Measurements from ENCODE around the gene MAN1A1. TPM values are rescaled to one million over a fixed set of nuclear protein-coding genes. Genes with fewer than 3 reads are reported as not detected.

Gene MAN1A1
- total RNA-seq, 2 donors from 2014 or later, result 98.6 to 115 TPM

DNA sequence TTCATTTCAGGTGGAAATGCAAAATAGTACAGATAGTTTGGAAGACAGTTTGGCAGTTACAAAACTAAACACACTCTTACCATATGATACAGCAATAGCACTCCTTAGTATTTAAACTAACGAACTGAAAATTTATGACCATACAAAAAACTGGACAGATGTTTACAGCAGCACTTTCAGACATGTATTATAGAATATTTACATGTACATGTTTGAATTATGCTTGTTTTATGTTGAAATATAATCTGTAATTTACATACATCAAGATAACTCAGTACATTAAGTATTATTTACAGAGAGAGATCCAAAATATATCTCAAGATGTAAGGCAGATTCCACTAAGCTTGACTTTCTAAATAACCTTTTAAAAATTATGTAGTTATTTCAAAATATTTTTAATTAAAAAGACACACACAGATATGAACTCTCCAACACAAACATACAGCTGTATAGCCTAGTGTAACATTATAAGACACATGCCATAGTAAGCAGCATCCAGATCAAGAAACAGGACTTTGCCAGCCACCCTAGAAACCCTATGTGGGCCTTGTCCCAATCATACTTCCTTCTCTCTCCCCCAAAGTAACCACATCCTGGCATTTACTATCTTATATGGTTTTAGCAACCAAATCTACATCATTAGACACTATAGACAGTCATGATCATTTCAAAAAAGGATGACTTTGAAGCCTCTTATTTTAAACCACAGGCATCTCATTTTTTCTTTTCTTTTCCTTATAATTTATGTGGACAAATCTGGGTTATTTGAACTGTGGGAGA, 82.2 kb downstream of the MAN1A1 start:
- Histone ChIP-seq H3K27ac (no peak overlapping the region), H3K36me3 (no peaks in the 10 kb centered on the region), H3K4me1 (ENCODE audit: control insufficient read depth in 1 of 2, low read depth in 2 of 2) (no peaks in the 10 kb centered on the region), H3K4me3 (no peak overlapping the region), H3K9me3 (peaks cover 8% of the 10 kb centered on the region), H3K27me3 (replicated peaks; ENCODE audit: insufficient read depth) (no peaks in the 10 kb centered on the region)
- ATAC-seq (ENCODE audit: insufficient number of reproducible peaks, low FRiP score, low read depth) (no peak), DNase-seq (ENCODE audit: low spot score) (no peak)
- TF ChIP-seq, protein P1, sequence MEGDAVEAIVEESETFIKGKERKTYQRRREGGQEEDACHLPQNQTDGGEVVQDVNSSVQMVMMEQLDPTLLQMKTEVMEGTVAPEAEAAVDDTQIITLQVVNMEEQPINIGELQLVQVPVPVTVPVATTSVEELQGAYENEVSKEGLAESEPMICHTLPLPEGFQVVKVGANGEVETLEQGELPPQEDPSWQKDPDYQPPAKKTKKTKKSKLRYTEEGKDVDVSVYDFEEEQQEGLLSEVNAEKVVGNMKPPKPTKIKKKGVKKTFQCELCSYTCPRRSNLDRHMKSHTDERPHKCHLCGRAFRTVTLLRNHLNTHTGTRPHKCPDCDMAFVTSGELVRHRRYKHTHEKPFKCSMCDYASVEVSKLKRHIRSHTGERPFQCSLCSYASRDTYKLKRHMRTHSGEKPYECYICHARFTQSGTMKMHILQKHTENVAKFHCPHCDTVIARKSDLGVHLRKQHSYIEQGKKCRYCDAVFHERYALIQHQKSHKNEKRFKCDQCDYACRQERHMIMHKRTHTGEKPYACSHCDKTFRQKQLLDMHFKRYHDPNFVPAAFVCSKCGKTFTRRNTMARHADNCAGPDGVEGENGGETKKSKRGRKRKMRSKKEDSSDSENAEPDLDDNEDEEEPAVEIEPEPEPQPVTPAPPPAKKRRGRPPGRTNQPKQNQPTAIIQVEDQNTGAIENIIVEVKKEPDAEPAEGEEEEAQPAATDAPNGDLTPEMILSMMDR (IDR thresholded peaks at IDR 0.05), result no peak

DNA sequence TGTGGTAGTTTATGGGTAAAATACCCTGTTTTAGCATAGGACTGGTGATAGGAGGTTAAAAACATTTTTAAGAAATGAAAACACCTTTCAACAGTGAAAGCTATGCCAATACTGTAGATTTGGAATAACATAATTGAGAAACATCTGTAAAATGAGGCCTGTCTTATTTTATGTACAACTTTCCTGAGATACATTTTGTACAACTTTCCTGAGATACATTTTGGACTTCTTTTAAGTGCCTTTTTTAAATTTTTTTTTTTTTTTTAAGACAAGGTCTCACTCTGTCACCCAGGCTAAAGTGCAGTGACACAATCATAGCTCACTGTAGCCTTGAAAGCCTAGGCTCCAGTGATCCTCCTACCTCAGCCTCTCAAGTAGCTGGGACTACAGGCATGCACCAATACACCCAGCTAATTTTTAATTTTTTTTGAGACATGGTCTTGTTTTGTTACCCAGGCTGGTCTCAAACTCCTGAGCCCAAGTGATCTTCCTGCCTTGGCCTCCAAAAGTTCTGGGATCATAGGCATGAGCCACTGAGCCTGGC, 84.6 kb downstream of the MAN1A1 start:
- Histone ChIP-seq H3K4me3 (no peak overlapping the region), H3K4me1 (ENCODE audit: control insufficient read depth in 1 of 2, low read depth in 2 of 2) (no peaks in the 10 kb centered on the region), H3K36me3 (no peaks in the 10 kb centered on the region), H3K9me3 (no peaks in the 10 kb centered on the region), H3K27ac (no peak overlapping the region), H3K27me3 (replicated peaks; ENCODE audit: insufficient read depth) (no peaks in the 10 kb centered on the region)
- no peak for ATAC-seq (ENCODE audit: insufficient number of reproducible peaks, low FRiP score, low read depth)
- DNase-seq (ENCODE audit: low spot score), result no peak
- TF ChIP-seq, protein P1 (IDR thresholded peaks at IDR 0.05), result no peak

DNA sequence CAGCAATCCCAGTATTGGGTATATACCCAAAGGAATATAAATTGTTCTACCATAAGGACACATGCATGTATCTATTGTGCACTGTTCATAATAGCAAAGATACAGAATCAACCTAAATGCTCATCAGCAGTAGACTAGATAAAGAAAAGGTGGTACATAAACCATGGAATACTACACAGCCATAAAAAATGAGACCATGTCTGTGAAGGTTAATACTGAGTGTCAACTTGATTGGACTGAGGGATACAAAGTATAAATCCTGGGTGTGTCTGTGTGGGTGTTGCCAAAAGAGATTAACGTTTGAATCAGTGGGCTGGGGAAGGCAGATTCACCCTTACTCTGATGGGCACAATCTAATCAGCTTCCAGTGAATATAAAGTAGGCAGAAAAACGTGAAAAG, 86.9 kb downstream of the MAN1A1 start:
- no peaks in the 10 kb centered on the region for H3K4me1 ChIP-seq (ENCODE audit: control insufficient read depth in 1 of 2, low read depth in 2 of 2)
- no peaks in the 10 kb centered on the region for H3K9me3 ChIP-seq
- DNase-seq (ENCODE audit: low spot score) (no peak), ATAC-seq (ENCODE audit: insufficient number of reproducible peaks, low FRiP score, low read depth) (no peak)
- no peak overlapping the region for H3K4me3 ChIP-seq
- H3K27ac ChIP-seq, result no peak overlapping the region
- no peaks in the 10 kb centered on the region for H3K27me3 ChIP-seq (replicated peaks; ENCODE audit: insufficient read depth)
- no peaks in the 10 kb centered on the region for H3K36me3 ChIP-seq
- TF ChIP-seq, protein P1 (IDR thresholded peaks at IDR 0.05), result no peak

DNA sequence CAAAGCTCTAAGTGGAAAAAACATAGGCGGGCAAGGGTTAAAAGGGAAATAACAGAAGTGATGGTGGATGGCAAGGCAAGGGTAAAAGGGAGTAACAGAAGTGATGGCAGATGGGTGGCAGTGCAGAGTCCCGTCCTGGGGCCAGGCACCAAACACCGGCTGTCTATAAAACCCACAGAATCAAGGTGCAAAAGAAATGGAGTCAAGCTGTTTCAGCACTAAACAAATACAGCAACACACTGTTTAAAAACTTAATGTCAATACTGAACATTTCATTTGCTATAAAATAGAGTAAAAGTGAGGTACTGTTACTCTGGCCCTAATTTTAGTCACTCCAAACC, 87.6 kb downstream of the MAN1A1 start:
- Histone ChIP-seq H3K4me3 (no peak overlapping the region), H3K27me3 (replicated peaks; ENCODE audit: insufficient read depth) (no peaks in the 10 kb centered on the region), H3K27ac (no peak overlapping the region), H3K4me1 (ENCODE audit: control insufficient read depth in 1 of 2, low read depth in 2 of 2) (no peaks in the 10 kb centered on the region), H3K36me3 (no peaks in the 10 kb centered on the region), H3K9me3 (no peaks in the 10 kb centered on the region)
- TF ChIP-seq, protein P1 (IDR thresholded peaks at IDR 0.05), result no peak
- DNase-seq (ENCODE audit: low spot score), result no peak
- no peak for ATAC-seq (ENCODE audit: insufficient number of reproducible peaks, low FRiP score, low read depth)

DNA sequence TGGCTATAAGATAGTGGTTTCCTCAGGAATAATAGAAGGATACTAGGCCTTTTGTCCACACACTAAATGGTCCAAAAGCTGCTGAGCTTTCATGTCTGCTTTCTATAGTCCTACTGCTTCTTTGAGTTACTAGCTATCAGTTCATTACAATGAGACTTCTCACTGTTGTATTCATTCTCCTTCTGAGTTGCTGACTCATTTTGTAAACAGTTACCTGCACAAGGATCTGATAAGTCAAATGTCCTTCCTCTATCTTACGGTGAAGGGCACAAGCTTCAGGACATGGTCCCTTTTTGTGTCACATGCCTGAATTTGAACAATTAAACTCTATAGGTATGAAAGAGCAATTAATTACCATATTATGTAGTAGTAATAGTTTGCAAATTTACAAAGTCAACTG, 90.5 kb downstream of the MAN1A1 start:
- H3K9me3 ChIP-seq, result no peaks in the 10 kb centered on the region

More for the DNA sequence above, 90.5 kb downstream of the MAN1A1 start:
- no peak overlapping the region for H3K4me3 ChIP-seq
- TF ChIP-seq, protein P1 (IDR thresholded peaks at IDR 0.05), result no peak
- no peaks in the 10 kb centered on the region for H3K36me3 ChIP-seq
- no peaks in the 10 kb centered on the region for H3K4me1 ChIP-seq (ENCODE audit: control insufficient read depth in 1 of 2, low read depth in 2 of 2)
- ATAC-seq (ENCODE audit: insufficient number of reproducible peaks, low FRiP score, low read depth), result no peak
- DNase-seq (ENCODE audit: low spot score), result no peak
- H3K27me3 ChIP-seq (replicated peaks; ENCODE audit: insufficient read depth), result no peaks in the 10 kb centered on the region
- no peak overlapping the region for H3K27ac ChIP-seq
